Stimulated activated naive CD8-positive, alpha-beta T cell treated with anti-CD3 and anti-CD28 coated beads, Interleukin-15, Interleukin-2, amounts not matched to agents 100 U/mL and 50 U/mL, for 24 hours (primary cell): ENCODE results near the gene ACAA1.
A peak's percentile ranks its signal among the peaks of the same experiment; 100 is the strongest.

Experiments used
- ATAC-seq: fragments of 150-1000 bp; cut with Tn5 transposase; one replicate; pipeline ENCODE4 v1.10.0; 2021
- DNase-seq: peaks from one replicate; pipeline ENCODE4 v3.0.0; 2021

The ACAA1 gene

DNA sequence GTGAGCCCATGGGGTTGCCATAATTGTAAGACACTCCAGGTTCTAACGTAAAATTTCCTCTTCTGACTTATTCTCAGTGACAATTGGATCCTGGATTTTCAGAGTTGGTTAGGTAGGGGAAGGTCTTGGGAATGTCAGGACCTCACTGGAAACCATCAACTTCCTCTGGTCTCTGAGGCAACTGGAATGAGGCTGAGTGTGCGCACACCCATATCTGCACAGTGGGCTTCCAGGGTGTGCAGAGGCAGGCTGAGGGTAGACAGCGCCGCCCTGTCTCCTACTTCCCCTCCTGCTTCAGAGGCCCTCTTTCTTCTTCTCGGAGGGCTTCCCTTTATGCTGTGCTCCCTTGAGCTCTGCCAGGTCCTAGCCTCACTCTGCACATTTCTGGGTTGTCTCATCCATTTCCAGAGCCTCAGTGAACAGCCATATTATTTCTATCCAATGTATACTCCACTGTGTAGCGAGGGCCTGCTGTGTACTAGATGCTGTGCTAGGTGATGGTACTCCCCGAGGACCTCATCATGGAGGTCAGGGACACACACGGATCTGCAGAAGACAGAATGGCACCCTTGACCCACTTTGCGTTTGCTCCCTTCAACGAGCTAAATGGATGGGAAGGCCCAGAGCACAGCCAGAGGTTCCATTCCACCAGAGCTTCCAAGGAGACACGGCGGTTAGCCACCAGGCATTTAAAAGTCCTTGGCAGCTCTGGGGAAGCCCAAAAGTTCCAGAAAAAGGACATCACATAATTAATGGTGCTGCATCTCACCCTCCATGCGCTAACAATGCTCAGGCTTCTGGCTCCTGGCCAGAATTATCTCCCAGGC lies 18.3 kb downstream of the ACAA1 start:
- ATAC-seq = no peak
- no peak for DNase-seq

DNA sequence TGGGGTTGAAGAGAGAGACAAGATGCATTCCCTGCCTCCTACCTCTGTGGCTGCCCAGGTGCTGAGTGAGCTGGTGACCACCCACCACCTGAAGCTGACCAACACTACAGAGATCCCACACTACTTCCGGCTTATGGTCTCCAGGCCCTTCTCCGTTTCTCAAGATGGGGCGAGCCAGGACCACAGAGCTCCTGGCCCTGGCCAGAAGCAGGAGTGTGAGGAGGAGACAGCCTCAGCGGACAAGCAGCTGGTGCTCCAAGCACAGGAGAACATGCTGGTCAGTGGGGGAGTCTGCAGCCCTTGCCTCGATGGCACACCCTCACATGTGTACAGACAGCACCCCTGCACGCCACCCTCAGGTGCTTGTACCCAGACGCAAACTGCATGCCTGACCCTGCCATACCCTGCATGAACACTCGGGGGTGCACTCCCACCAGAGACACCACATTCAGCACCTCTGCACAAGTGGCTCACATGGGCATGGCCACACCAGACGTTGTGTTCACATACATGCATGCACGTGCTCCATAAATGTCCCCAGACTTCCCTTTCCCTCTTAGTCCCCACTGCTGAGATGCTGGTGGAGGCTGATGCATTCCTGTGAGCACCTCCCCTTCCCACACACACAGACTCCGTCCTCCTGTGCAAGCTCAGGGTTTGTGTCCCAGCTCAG lies 19.0 kb downstream of the ACAA1 start:
- DNase-seq (peak; percentile 79), ATAC-seq (peak; percentile 76)

DNA sequence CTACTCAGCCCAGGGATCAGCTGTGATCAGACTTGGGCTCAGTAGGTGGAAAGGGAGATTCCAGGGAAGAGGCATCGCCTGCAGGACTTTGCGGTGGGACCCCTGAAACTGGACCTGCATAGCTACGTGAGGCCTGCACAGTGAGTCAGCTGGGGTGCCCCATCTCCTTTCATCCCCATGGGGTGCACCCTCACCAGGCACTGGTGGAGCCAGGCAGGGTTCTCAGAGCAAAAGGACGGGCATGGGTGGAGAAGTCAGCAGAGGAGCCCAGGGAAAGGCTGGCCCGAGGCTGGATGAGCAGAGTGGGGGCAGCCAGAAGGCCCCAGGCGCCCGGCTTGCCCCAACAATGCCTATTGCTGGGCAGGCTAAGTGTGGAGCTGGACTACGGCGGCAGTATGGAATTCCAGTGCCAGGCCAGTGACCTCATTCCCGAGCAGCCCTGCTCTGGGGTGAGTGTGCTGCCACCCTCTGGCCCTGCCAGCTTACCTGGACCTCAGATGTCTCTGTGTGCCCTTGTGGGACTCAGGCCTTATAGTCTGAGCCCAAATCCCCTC lies 19.7 kb downstream of the ACAA1 start:
- ATAC-seq = no peak

DNA sequence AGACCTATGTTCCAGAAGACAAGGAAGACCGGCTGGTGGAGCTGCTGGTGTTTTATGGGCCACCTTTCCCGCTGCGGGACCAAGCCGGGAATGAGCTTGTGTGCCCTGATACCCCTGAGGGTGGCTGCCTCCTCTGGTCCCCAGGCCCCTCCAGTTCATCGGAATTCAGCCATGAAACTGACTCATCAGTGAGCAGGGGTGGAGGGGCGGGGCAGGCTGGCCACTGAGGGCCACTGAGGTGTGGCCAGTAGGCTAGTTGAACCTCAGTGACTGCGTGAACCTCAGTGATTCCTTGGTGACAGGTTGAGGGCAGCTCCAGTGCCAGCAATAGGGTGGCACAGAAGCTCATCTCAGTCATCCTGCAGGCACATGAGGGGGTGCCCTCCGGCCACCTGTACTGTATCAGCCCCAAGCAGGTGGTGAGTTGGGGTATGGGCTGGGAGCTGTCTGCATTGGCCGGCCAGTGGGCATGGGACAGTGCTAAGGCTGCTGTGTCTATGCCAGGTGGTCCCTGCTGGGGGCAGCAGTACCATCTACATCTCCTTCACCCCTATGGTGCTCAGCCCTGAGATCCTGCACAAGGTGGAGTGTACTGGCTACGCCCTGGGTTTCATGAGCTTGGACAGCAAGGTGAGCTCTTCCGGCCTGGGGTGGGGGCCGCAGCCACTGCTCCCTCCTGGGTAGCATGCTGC lies 20.3 kb downstream of the ACAA1 start:
- no peak for DNase-seq

More for the DNA sequence above, 19.7 kb downstream of the ACAA1 start:
- no peak for DNase-seq

DNA sequence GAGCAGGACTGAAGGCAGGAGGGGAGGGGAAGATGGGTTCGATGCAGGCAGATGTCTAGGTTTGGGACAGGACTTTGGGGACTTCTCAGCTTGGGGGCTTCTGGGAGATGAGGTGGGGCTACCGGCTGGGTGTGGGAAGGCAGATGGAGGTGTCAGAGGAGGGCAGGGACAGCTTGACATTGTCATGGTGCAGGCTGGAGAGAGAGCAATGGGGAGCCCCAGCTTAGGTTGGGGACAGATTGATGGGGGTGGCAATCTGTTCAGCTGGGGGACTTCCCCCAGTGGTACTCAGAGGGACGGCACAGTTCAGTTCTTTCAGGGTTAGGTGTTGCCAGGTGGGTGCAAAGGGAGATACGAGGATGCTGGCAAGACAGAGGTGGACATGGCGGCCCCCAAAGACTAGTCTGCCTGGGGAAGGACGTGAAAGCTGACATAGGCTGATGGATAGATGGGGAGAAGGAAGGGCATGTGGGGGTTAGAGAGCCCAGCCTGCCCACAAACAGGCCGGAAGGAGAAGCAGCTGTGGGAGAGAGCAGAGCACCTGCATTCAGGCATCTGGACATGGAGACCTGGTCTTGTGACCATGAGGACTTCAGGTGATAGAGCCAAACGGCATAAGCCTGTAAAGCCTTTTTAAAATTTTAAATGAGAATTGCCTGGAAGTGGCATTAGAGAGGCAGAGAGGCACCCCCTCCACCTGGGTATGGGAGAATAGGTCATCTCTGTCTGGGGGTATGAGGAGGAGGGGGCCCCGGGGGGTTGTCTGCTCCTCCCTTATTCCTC lies 21.1 kb downstream of the ACAA1 start:
- DNase-seq = no peak

More for the DNA sequence above, 20.3 kb downstream of the ACAA1 start:
- no peak for ATAC-seq

DNA sequence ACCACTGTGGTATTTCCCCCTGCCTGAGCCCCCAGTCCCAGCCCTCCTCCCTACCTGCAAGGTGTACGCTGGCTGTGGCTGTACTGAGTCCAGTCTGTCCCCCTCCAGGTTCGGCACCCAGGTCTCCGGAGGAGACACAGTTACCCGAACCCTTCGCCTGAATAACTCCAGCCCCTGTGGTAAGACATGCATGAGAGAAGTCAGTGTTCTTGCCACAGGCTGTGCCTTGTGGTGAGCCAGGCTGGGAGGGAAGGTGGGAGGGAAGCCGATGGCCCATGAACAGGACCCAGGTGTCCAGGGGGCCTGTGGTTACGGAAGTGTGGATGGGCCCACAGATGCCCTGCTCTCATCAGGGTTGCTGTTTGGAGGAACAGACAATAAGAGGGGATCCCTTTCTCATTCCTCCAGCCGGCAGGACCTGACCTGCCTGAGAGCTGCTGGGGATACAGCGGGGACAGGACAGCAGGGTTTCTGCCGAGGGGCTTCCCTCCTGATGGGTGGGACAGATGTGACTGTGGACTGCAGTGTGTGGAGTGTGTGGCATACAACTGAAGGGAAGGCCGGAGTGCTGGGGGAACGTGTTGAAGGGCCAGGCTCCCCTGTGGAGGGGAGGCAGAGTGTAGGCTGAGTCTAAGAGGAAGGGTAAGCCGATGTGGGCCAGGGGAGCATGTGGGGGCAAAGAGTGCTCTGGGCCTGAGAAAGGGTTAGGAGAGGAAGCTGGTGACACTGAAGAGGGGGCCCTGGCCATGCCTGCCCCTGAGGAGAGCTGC lies 21.9 kb downstream of the ACAA1 start:
- ATAC-seq (no peak), DNase-seq (no peak)

More for the DNA sequence above, 21.1 kb downstream of the ACAA1 start:
- no peak for ATAC-seq

DNA sequence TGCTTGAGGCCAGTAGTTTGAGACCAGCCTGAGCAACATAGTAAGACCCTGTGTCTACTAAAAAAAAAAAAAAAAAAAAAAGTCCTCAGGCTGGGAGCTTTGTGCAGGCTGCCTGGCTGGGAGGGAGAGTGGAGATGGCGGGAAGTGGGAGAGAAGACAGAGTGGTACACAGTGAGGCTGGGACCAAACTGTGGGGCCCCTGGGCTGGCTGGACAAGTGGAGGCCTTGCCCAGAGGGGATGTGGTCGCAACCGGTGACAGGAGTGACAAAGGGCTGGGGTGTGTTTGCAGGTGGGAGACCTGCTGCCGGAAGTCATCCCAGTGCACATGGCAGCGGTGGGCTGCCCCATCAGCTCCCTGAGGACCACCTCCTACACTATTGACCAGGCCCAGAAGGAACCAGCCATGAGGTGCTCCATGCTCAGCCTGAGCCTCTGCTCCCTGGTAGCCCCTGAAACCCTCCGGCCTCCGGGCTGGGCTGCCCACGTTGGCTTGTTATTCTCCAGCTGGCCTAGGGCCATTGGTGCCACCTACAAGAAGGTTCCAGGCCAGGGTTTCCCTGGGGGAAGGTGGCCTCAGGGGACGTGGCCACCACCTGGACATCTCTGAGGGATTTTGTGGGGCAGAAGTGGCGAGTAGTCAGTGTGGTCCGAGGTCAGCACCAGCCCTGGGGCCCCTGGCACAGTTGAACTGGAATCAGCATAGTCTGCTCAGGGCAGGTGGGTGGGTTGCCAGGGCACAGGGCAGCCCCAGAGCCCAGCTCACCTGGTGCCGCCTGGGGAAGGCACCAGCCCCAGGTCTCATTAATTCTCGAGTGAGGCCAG lies 22.7 kb downstream of the ACAA1 start:
- no peak for ATAC-seq
- DNase-seq = no peak

DNA sequence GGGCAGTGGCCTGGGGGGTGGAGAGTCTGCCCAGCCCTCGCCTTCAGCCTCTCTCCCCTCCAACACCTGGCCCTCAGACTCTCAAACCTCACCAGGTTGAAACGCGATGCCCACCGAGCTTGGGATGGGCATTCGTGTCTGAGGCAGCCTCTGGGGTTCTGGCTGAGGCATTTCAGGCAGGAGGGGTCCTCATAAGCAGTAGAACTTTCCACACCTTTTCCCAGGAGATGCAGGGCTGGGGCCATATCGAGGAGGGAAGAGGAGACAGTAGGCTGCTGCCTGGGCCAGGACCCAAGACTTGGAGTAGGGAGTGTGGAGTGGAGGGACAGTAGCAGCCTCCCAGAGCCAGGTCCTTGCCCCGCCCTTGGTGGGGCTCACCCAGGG lies 24.6 kb downstream of the ACAA1 start:
- DNase-seq (no peak), ATAC-seq (no peak)

DNA sequence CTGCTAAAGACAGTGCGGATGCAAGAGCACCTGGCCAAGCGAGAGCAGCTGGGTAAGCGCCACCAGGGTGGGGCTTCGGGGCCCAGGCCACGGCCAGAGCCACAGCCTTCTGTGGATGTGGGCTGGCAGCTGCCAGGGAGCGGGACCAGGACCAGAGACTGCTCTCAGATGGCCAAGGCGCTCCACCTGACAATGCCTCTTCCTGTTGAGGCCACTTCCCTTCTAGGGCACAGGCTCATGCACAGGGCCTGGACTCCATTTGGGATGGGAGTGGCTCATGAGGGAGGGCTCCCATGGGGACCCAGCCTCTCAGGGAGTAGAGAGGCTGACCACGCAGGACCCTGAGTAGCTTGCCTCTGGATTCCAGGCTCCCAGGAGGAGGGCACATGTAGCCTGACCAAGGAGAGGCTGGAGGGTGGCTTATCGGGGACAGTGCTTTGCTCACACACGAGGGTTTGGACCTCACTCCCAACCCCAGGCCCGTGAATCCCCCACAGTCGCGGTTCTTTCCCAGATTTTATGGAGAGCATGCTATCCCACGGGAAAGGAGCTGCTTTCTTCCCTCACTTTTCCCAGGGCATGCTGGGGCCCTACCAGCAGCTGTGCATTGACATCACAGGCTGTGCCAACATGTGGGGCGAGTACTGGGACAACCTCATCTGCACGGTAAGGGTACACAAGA lies 25.1 kb downstream of the ACAA1 start:
- DNase-seq (no peak), ATAC-seq (no peak)

DNA sequence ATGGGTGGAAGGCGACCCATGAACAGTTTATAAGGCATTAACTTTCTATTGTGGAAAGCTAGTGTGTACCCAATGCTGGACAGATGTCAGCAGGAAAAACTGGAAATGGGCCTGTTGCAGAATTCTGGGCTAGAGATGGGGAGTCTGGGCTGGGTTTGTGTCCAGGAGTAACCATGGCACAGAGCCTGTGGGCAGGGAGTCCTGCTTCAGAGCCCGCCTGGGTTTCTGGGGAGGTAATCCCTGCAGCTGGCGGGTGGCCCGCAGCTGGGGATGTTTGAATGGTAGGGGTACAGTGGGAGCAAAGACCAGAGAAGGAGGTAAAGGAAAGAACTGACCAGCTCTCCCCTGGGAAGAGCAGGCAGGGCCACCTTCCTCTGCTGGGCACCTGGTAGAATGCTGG lies 25.7 kb downstream of the ACAA1 start:
- ATAC-seq = no peak
- DNase-seq = no peak

DNA sequence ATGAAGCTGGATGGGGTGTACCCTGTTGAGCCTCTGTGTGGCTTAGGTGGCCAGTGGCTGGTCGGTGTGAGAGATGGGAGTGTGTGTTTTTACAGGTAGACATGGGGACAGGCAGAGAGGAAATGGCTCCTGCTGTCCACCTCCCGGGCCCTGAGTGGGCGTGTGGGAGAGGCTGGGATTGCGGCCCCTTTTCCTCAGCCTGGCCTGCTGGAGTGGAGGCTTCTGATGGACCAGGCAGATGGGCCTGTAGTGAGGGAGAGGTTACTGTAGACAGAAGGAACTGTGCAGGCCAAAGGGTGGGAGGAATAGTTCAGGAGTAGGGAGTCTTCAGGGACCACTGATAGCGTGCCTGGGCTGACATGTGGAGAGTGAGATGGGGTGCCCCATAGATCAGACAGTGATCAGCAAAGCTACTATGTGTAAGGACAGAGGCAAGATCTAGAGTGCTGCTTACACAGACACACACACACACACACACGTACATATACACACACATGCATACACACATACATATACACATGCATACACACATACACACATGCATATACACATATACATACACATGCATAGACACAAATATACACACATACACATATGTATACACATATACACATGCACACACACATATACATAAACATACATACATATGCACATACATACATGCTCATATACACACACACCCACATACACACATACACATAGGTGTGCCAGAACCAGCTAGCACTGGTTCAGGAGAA lies 26.4 kb downstream of the ACAA1 start:
- ATAC-seq (no peak), DNase-seq (no peak)

DNA sequence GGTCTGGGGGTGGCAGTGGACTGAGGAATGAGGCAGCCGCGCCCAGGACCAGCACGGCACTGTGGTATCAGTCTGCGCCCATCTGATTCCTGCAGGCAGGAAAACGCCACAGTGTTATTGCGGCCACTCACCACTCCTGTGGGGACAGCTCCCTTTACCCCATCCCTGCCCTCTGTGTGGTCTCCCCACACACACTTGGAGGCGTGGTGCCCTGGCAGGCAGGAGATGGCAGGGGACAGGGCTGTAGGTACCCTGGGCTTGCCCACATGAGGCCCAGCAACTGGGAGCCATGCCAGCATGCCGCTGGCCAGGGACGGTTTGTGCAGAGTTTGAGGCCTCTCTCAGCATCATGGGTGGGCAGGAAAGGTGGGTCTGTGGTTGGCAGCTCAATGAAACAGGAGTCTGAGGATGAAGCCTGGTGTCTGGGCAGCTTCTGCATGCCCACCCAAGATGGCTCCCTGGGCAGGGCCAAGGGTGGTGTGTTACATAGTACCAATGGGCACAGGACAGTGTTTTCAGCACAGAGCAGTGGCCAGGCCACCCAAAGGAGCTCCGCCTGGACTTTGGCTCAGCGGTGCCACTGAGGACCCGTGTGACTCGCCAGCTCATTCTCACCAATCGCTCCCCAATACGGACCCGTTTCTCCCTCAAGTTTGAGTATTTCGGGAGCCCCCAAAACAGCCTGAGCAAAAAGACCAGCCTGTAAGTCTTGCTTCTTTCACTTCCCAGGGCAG lies 27.2 kb downstream of the ACAA1 start:
- no peak for DNase-seq
- no peak for ATAC-seq

DNA sequence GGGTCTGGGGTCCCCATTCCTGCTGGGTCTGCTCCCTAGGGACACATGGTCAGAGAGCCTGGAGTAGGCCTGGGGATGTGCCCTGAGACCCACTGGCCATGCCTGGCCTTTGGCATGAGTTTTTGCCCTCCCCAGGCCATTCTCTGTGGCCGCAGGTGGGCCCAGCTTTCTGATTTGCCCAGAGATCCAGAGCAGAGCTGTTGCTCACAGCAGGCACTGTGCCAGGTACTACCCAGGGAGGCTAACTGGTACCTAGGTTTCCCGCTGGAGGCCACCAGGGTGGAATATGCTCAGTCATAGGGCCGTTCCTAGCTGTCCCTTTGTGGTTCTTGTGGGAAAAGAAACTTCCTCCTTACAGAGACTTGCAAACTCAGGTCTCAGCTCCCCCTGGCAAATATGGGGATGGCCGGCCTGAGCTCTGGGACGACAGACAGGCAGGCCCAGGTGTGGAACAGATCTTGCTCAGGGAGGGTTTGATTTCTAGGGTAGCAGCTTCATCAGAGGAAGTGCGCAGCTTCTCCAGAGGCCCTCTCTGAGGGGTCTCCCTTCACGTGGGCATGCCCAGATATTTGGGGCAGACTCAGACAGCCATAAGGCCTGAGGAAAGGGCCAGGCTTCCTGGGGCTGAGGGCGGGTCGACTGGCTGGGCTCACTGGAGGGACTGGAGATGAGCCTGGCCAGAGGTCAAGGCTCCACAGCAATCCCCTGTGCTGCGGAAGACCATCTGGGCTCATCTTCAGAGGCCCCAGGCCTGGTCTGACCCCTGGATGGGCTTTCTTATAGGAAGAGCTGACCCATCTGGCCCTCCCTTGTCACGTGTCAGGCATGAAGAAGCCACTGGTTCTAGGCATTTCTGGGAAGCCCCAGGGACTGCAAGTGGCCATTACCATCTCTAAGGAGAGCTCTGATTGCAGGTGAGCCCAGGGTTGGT lies 28.0 kb downstream of the ACAA1 start:
- DNase-seq = no peak
- ATAC-seq = no peak

DNA sequence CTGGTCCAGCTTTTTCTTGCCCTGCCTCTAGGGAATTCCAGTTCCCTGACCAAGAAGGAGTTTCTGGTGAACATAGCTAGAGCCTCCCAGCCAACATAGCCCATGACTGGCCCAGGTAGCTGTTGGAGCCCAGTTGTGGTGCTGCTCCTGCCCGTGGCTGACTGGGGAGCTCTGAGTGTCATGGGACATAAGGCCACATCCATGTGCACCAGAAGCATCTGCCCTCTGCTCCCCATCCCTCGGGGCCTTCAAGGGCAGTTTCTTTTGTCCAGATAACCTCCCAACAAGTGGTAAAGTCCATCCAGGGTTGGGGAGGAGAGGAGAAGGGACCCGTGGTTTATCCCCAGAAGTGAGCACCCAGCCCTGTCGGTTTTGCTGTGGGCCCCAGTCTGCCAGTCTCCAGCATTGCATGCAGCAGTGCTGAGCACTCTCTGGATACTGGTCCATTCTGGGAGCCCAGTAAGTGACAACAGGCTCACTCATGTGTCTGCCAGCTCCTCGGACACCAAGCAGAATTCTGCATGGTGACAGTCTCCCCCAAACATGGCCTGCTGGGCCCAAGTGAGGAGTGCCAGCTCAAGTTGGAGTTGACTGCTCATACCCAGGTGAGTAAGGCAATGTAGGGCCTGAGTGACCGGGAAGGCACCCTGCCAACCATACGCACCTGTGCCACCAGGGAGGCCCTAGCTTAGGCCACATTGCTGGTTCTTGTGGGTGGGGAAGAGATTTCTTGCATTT lies 28.8 kb downstream of the ACAA1 start:
- ATAC-seq = no peak

DNA sequence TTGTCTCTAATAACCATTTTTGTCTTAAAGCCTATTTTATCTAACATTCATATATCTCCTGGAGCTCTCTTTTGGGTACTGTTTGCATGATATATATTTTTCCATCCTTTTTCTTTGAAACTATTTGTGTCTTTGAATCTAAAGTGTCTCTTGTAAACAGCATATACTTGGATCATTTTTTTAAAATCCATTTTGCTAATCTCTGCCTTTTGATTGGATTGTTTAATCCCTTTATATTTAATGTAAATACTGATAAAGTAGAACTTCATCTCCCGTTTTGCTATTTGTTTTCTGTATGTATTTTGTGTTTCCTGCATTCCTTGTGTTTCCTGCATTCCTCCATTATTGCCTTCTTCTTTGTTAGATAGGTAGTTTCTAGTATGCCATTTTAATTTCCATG lies 31.4 kb downstream of the ACAA1 start:
- ATAC-seq (no peak), DNase-seq (no peak)

More for the DNA sequence above, 28.8 kb downstream of the ACAA1 start:
- DNase-seq = no peak

DNA sequence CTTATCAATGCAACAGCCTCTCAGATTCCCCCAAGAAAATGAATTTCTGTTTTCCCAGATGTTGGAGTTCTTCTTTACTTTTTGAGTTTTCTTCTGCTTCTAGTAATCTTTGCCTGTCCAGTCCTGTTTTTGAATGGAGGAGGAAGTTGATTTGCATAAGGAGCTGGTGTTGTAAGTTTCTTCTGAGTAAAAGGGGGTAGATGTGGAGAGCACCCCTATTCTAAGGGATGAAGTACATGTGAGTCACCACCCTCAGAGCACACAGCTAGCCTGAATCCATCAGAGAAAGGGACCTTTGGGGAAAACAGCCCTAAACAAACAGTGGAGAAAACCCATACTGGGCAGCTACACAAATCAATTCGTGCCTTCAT lies 34.5 kb downstream of the ACAA1 start:
- no peak for ATAC-seq
- no peak for DNase-seq
